WERI-Rb-1 (cell line): ENCODE results near the gene ZNF383.
"Not testable (repeated sequence)": the region's sequence is repeated elsewhere in the genome, so short reads cannot be mapped to it uniquely, and the experiment has no call there.

ENCODE experiments used
- DNase-seq: peaks from one replicate; pipeline ENCODE4 v3.0.0-alpha.2; 2020
- H3K27ac ChIP-seq: fragments of 250-450 bp; sonication (Bioruptor Pico); 2 replicates; pipeline ENCODE4 v1.5.1; 2020; ENCODE audit warnings: mild to moderate bottlenecking, moderate library complexity
- H3K27me3 ChIP-seq: fragments of 250-450 bp; sonication (Bioruptor Pico); 2 replicates; pipeline ENCODE4 v1.5.1; 2021; ENCODE audit warnings: mild to moderate bottlenecking, low read depth, moderate library complexity; ENCODE audit not compliant: insufficient read depth, severe bottlenecking
- H3K36me3 ChIP-seq: fragments of 250-450 bp; sonication (Bioruptor Pico); 2 replicates; pipeline ENCODE4 v1.5.1; 2020; ENCODE audit warnings: mild to moderate bottlenecking, moderate library complexity
- H3K4me3 ChIP-seq: 2 replicates; pipeline ENCODE4 v1.5.1; 2011; ENCODE audit warnings: low read depth, mild to moderate bottlenecking, control low read depth, low read length
- H3K9me3 ChIP-seq: fragments of 250-450 bp; sonication (Bioruptor Pico); 2 replicates; pipeline ENCODE4 v1.5.1; 2021; ENCODE audit warnings: mild to moderate bottlenecking, moderate library complexity; ENCODE audit not compliant: severe bottlenecking
- CTCF ChIP-seq: IDR thresholded peaks from 2 replicates; pipeline ENCODE4 v1.5.1; 2011; ENCODE audit warnings: low read depth, mild to moderate bottlenecking, control low read depth, inconsistent platforms, low read length

ZNF383 gene

GRCh38 chr19:37251308-37252229, 33.6 kb downstream of the ZNF383 start:
- peaks cover 16% of the 10 kb centered on the region for H3K36me3 ChIP-seq
- peak overlapping the region; percentile 81 for H3K27ac ChIP-seq
- H3K27me3 ChIP-seq = no peaks in the 10 kb centered on the region
- TF ChIP-seq CTCF = no peak
- peak overlapping the region; percentile 98 for H3K4me3 ChIP-seq
- peak; percentile 96 for DNase-seq
- peaks cover 5% of the 10 kb centered on the region for H3K9me3 ChIP-seq

- peaks cover 11% of the 10 kb centered on the region for H3K36me3 ChIP-seq
- not testable (repeated sequence) for H3K27ac ChIP-seq, H3K9me3 ChIP-seq, H3K4me3 ChIP-seq, DNase-seq, H3K27me3 ChIP-seq
Observed at GRCh38 chr19:37263028-37263427, 45.0 kb downstream of the ZNF383 start.

GRCh38 chr19:37267005-37267404, 49.0 kb downstream of the ZNF383 start:
- H3K36me3 ChIP-seq, H3K9me3 ChIP-seq, H3K27me3 ChIP-seq, DNase-seq, H3K27ac ChIP-seq, H3K4me3 ChIP-seq: not testable (repeated sequence)

GRCh38 chr19:37267755-37268154, 49.7 kb downstream of the ZNF383 start:
- not testable (repeated sequence) for DNase-seq, H3K36me3 ChIP-seq, H3K27ac ChIP-seq, H3K9me3 ChIP-seq, H3K27me3 ChIP-seq, H3K4me3 ChIP-seq

GRCh38 chr19:37280656-37281055, 62.6 kb downstream of the ZNF383 start:
- not testable (repeated sequence) for H3K27me3 ChIP-seq, H3K27ac ChIP-seq, H3K4me3 ChIP-seq, H3K9me3 ChIP-seq, DNase-seq, H3K36me3 ChIP-seq

GRCh38 chr19:37284020-37284419, 66.0 kb downstream of the ZNF383 start:
- H3K4me3 ChIP-seq, H3K9me3 ChIP-seq, H3K27ac ChIP-seq, DNase-seq, H3K36me3 ChIP-seq, H3K27me3 ChIP-seq: not testable (repeated sequence)

GRCh38 chr19:37289229-37289628, 71.2 kb downstream of the ZNF383 start:
- H3K9me3 ChIP-seq = peaks cover 12% of the 10 kb centered on the region
- DNase-seq = peak; percentile 16
- H3K4me3 ChIP-seq = not testable (repeated sequence)

GRCh38 chr19:37292998-37293939, 75.3 kb downstream of the ZNF383 start:
- H3K9me3 ChIP-seq = peaks cover 12% of the 10 kb centered on the region
- H3K36me3 ChIP-seq, H3K27me3 ChIP-seq, H3K27ac ChIP-seq, H3K4me3 ChIP-seq: not testable (repeated sequence)
- peak; percentile 62 for DNase-seq

More at GRCh38 chr19:37289229-37289628, 71.2 kb downstream of the ZNF383 start:
- not testable (repeated sequence) for H3K27ac ChIP-seq, H3K27me3 ChIP-seq, H3K36me3 ChIP-seq

GRCh38 chr19:37294246-37294645, 76.2 kb downstream of the ZNF383 start:
- H3K9me3 ChIP-seq = peaks cover 12% of the 10 kb centered on the region
- not testable (repeated sequence) for H3K4me3 ChIP-seq, H3K27me3 ChIP-seq, H3K27ac ChIP-seq, H3K36me3 ChIP-seq
- peak; percentile 34 for DNase-seq
